Measurements from ENCODE around the gene ENAH.

DNA sequence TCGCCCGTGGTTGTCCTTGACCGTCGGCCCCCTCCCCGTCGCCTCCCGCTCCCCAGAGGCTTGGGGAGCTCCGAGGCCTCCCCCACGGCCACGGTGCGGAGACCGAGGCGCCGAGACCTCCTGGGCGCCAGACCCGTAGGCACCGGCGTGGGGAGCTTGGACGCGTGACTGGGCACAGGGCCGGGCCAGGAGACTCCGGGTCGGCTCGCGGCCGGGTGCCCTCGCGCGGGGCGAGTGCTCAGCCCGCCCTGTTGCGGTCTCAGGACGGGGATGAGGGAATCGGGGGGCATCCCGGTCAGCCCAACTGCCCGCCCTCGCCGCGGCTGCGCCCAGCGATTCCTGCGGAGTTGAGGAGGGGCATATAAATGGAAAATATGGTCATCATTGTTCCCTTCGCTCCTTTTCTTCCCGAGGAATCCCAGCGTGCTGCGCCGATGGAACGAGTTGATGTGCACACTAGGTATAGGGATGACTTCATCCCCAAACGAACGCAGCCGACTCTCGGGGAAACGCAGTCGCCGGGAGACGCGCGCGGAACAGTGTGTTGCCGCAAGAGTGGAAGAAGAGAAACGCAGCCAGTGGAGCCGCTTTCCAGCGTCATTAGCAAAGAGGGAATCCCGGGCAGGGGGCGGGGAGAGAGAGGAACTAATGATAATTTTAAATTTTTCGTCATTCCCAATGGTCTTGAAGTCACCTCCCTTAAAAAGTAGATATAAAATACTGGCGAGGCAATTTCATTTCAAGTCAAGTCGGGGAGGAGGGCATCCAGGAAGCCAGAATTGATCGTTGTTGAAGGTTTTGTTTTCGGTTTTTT is 747 bp upstream of the ENAH start:
- TF ChIP-seq, protein P1, sequence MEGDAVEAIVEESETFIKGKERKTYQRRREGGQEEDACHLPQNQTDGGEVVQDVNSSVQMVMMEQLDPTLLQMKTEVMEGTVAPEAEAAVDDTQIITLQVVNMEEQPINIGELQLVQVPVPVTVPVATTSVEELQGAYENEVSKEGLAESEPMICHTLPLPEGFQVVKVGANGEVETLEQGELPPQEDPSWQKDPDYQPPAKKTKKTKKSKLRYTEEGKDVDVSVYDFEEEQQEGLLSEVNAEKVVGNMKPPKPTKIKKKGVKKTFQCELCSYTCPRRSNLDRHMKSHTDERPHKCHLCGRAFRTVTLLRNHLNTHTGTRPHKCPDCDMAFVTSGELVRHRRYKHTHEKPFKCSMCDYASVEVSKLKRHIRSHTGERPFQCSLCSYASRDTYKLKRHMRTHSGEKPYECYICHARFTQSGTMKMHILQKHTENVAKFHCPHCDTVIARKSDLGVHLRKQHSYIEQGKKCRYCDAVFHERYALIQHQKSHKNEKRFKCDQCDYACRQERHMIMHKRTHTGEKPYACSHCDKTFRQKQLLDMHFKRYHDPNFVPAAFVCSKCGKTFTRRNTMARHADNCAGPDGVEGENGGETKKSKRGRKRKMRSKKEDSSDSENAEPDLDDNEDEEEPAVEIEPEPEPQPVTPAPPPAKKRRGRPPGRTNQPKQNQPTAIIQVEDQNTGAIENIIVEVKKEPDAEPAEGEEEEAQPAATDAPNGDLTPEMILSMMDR (IDR thresholded peaks at IDR 0.05) = peak in 1 of 5 experiments; percentile 14
- peak; percentile 23 to 29 for TF ChIP-seq POLR2A (IDR thresholded peaks at IDR 0.05)
